ENCODE measurements around the gene GNAT2.

Gene GNAT2

GRCh38 chr1:109642626-109643025, 23.2 kb upstream of the GNAT2 start:
- H3K36me3 ChIP-seq (ENCODE audit: control insufficient read depth, insufficient read depth, low read length), result no peaks in the 10 kb centered on the region
- no peaks in the 10 kb centered on the region for H3K27me3 ChIP-seq (ENCODE audit: control insufficient read depth, insufficient read depth, low read length)
- H3K27ac ChIP-seq (ENCODE audit: low read length), result no peak overlapping the region
- no peaks in the 10 kb centered on the region; the same call in 1 of the 2 replicates for H3K4me1 ChIP-seq (ENCODE audit: control insufficient read depth, insufficient read depth, low read length)
- no CpG with 5 or more reads among the region's 3 CpGs for WGBS (ENCODE audit: insufficient coverage, insufficient read length)
- no peak overlapping the region for H3K4me3 ChIP-seq (ENCODE audit: low read length)
- no peaks in the 10 kb centered on the region for H3K9me3 ChIP-seq (ENCODE audit: control insufficient read depth, insufficient read depth, low read length)
- DNase-seq (ENCODE audit: low read depth, low spot score), result no peak

GRCh38 chr1:109641861-109642260, 22.4 kb upstream of the GNAT2 start:
- no CpG with 5 or more reads among the region's 2 CpGs for WGBS (ENCODE audit: insufficient coverage, insufficient read length)
- H3K36me3 ChIP-seq (ENCODE audit: control insufficient read depth, insufficient read depth, low read length), result no peaks in the 10 kb centered on the region
- no peak for DNase-seq (ENCODE audit: low read depth, low spot score)
- H3K4me1 ChIP-seq (ENCODE audit: control insufficient read depth, insufficient read depth, low read length), result no peaks in the 10 kb centered on the region; the same call in 1 of the 2 replicates
- H3K27ac ChIP-seq (ENCODE audit: low read length), result no peak overlapping the region
- H3K4me3 ChIP-seq (ENCODE audit: low read length), result no peak overlapping the region
- no peaks in the 10 kb centered on the region for H3K27me3 ChIP-seq (ENCODE audit: control insufficient read depth, insufficient read depth, low read length)
- no peaks in the 10 kb centered on the region for H3K9me3 ChIP-seq (ENCODE audit: control insufficient read depth, insufficient read depth, low read length)

- WGBS (ENCODE audit: insufficient coverage, insufficient read length), result no CpG with 5 or more reads among the region's 2 CpGs
- Histone ChIP-seq H3K27me3 (ENCODE audit: control insufficient read depth, insufficient read depth, low read length) (no peaks in the 10 kb centered on the region), H3K36me3 (ENCODE audit: control insufficient read depth, insufficient read depth, low read length) (no peaks in the 10 kb centered on the region), H3K4me1 (ENCODE audit: control insufficient read depth, insufficient read depth, low read length) (peaks cover under 1% of the 10 kb centered on the region), H3K4me3 (ENCODE audit: low read length) (no peak overlapping the region), H3K27ac (ENCODE audit: low read length) (no peak overlapping the region), H3K9me3 (ENCODE audit: control insufficient read depth, insufficient read depth, low read length) (no peaks in the 10 kb centered on the region)
- no peak for DNase-seq (ENCODE audit: low read depth, low spot score)
These were observed 21.8 kb upstream of the GNAT2 start for GRCh38 chr1:109641078-109641740.

GRCh38 chr1:109640285-109640865, 21.0 kb upstream of the GNAT2 start:
- Histone ChIP-seq H3K36me3 (ENCODE audit: control insufficient read depth, insufficient read depth, low read length) (no peaks in the 10 kb centered on the region), H3K9me3 (ENCODE audit: control insufficient read depth, insufficient read depth, low read length) (no peaks in the 10 kb centered on the region), H3K4me3 (ENCODE audit: low read length) (no peak overlapping the region), H3K4me1 (ENCODE audit: control insufficient read depth, insufficient read depth, low read length) (peaks cover 3% of the 10 kb centered on the region), H3K27me3 (ENCODE audit: control insufficient read depth, insufficient read depth, low read length) (no peaks in the 10 kb centered on the region), H3K27ac (ENCODE audit: low read length) (no peak overlapping the region)
- WGBS (ENCODE audit: insufficient coverage, insufficient read length), result no CpG with 5 or more reads among the region's 5 CpGs
- no peak for DNase-seq (ENCODE audit: low read depth, low spot score)

- Histone ChIP-seq H3K9me3 (ENCODE audit: control insufficient read depth, insufficient read depth, low read length) (no peaks in the 10 kb centered on the region), H3K4me1 (ENCODE audit: control insufficient read depth, insufficient read depth, low read length) (peaks cover 3% of the 10 kb centered on the region), H3K27ac (ENCODE audit: low read length) (no peak overlapping the region), H3K36me3 (ENCODE audit: control insufficient read depth, insufficient read depth, low read length) (no peaks in the 10 kb centered on the region), H3K4me3 (ENCODE audit: low read length) (no peak overlapping the region), H3K27me3 (ENCODE audit: control insufficient read depth, insufficient read depth, low read length) (no peaks in the 10 kb centered on the region)
- DNase-seq (ENCODE audit: low read depth, low spot score), result no peak
- no CpG with 5 or more reads among the region's 6 CpGs for WGBS (ENCODE audit: insufficient coverage, insufficient read length)
These were observed 20.4 kb upstream of the GNAT2 start for GRCh38 chr1:109639841-109640184.

- WGBS (ENCODE audit: insufficient coverage, insufficient read length), result no CpG with 5 or more reads among the region's 9 CpGs
- H3K27ac ChIP-seq (ENCODE audit: low read length), result no peak overlapping the region
- H3K27me3 ChIP-seq (ENCODE audit: control insufficient read depth, insufficient read depth, low read length), result no peaks in the 10 kb centered on the region
- no peak overlapping the region for H3K4me3 ChIP-seq (ENCODE audit: low read length)
- H3K9me3 ChIP-seq (ENCODE audit: control insufficient read depth, insufficient read depth, low read length), result no peaks in the 10 kb centered on the region
- no peak for DNase-seq (ENCODE audit: low read depth, low spot score)
- H3K4me1 ChIP-seq (ENCODE audit: control insufficient read depth, insufficient read depth, low read length), result peaks cover 3% of the 10 kb centered on the region
- H3K36me3 ChIP-seq (ENCODE audit: control insufficient read depth, insufficient read depth, low read length), result no peaks in the 10 kb centered on the region
These were observed 19.8 kb upstream of the GNAT2 start for GRCh38 chr1:109639063-109639840.

GRCh38 chr1:109637446-109637845, 18.0 kb upstream of the GNAT2 start:
- no CpG with 5 or more reads among the region's 7 CpGs for WGBS (ENCODE audit: insufficient coverage, insufficient read length)
- H3K4me3 ChIP-seq (ENCODE audit: low read length), result no peak overlapping the region
- H3K9me3 ChIP-seq (ENCODE audit: control insufficient read depth, insufficient read depth, low read length), result no peaks in the 10 kb centered on the region
- H3K36me3 ChIP-seq (ENCODE audit: control insufficient read depth, insufficient read depth, low read length), result no peaks in the 10 kb centered on the region
- H3K27me3 ChIP-seq (ENCODE audit: control insufficient read depth, insufficient read depth, low read length), result no peaks in the 10 kb centered on the region
- H3K27ac ChIP-seq (ENCODE audit: low read length), result no peak overlapping the region
- peaks cover 3% of the 10 kb centered on the region for H3K4me1 ChIP-seq (ENCODE audit: control insufficient read depth, insufficient read depth, low read length)
- no peak for DNase-seq (ENCODE audit: low read depth, low spot score)

GRCh38 chr1:109636201-109636952, 17.0 kb upstream of the GNAT2 start:
- no CpG with 5 or more reads among the region's 9 CpGs for WGBS (ENCODE audit: insufficient coverage, insufficient read length)
- no peaks in the 10 kb centered on the region for H3K36me3 ChIP-seq (ENCODE audit: control insufficient read depth, insufficient read depth, low read length)
- H3K4me3 ChIP-seq (ENCODE audit: low read length), result no peak overlapping the region
- H3K4me1 ChIP-seq (ENCODE audit: control insufficient read depth, insufficient read depth, low read length), result peaks cover 3% of the 10 kb centered on the region
- DNase-seq (ENCODE audit: low read depth, low spot score), result no peak
- H3K27me3 ChIP-seq (ENCODE audit: control insufficient read depth, insufficient read depth, low read length), result no peaks in the 10 kb centered on the region
- H3K9me3 ChIP-seq (ENCODE audit: control insufficient read depth, insufficient read depth, low read length), result no peaks in the 10 kb centered on the region
- no peak overlapping the region for H3K27ac ChIP-seq (ENCODE audit: low read length)

GRCh38 chr1:109635862-109636200, 16.4 kb upstream of the GNAT2 start:
- Histone ChIP-seq H3K27ac (ENCODE audit: low read length) (no peak overlapping the region), H3K36me3 (ENCODE audit: control insufficient read depth, insufficient read depth, low read length) (no peaks in the 10 kb centered on the region), H3K9me3 (ENCODE audit: control insufficient read depth, insufficient read depth, low read length) (no peaks in the 10 kb centered on the region), H3K27me3 (ENCODE audit: control insufficient read depth, insufficient read depth, low read length) (no peaks in the 10 kb centered on the region), H3K4me3 (ENCODE audit: low read length) (no peak overlapping the region), H3K4me1 (ENCODE audit: control insufficient read depth, insufficient read depth, low read length) (peaks cover 3% of the 10 kb centered on the region)
- no CpG with 5 or more reads among the region's 2 CpGs for WGBS (ENCODE audit: insufficient coverage, insufficient read length)
- no peak for DNase-seq (ENCODE audit: low read depth, low spot score)
